NT2/D1 (cell line): ENCODE data around the gene DOCK3.

Experiments used
- SUZ12 ChIP-seq: IDR thresholded peaks from 2 replicates; pipeline ENCODE4 v1.6.1; 2011; ENCODE audit not compliant: insufficient read length, insufficient read depth; ENCODE audit errors: extremely low read depth
- YY1 ChIP-seq: IDR thresholded peaks from 2 replicates; pipeline ENCODE4 v1.6.1; 2011; ENCODE audit not compliant: insufficient read length, insufficient read depth

DNA sequence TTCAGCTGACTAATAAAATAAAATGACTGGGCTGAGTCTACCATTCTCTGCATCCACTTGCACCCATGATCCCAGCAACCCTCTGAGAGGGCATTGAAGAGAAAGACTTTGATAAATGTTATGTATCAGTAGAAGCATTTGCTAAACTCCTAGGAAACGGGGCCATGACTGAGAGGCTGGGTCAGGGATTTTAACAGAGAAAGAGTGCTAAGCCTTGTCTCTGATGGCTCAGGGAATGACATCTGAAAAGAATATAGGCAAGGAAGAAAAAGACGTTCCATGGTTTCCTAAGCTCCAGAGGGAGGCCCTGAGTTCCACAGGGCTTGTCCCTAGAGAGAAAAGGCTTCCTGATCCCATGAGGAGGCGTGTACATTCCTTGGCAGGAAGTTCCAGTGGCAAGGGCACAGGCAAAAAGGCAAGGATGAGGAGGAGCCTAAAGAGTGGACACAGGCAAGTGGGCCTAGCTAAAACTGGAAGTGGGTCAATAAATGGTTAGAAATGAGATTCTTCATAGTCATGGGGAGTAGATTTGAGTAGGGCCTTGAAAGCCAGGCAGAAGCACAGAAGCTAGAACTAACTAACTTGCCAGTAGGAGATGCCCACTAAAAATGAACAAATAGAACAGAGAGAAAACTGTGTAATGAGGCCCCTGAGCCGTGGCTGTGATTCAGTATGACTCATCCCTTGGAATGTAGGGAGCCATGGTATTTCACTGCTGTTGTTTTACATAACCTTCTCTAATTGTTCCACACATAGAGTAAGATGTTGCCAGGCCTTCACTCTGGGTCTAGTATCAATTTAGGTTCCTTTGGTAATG, 665.5 kb downstream of the DOCK3 start:
- TF ChIP-seq SUZ12 (no peak), YY1 (no peak)
